Measurements from ENCODE around the gene RERE.

Gene RERE

GRCh38 chr1:8406960-8407359, 410.5 kb downstream of the RERE start:
- in situ Hi-C loops (cut with HindIII; ENCODE audit: low sequenced_read_pairs): loop anchor here (5.0 kb wide), 1 partner anchor 55 kb away; no protein-coding TSS in a partner anchor
- no peak for DNase-seq (ENCODE audit: low read depth)
- no peak for TF ChIP-seq CTCF (IDR thresholded peaks at IDR 0.05; ENCODE audit: low read depth, low read length, missing control alignments)

GRCh38 chr1:8406011-8406410, 411.4 kb downstream of the RERE start:
- DNase-seq (ENCODE audit: low read depth): no peak
- no peak for TF ChIP-seq CTCF (IDR thresholded peaks at IDR 0.05; ENCODE audit: low read depth, low read length, missing control alignments)
- H3K4me3 ChIP-seq (ENCODE audit: low read depth, low read length): no peak overlapping the region
- in situ Hi-C loops (cut with HindIII; ENCODE audit: low sequenced_read_pairs): loop anchor here (5.0 kb wide), 1 partner anchor 54 kb away; no protein-coding TSS in a partner anchor

More at GRCh38 chr1:8406960-8407359, 410.5 kb downstream of the RERE start:
- no peak overlapping the region for H3K4me3 ChIP-seq (ENCODE audit: low read depth, low read length)

- in situ Hi-C loops (cut with HindIII; ENCODE audit: low sequenced_read_pairs): loop anchor here (5.0 kb wide), 1 partner anchor 52 kb away; no protein-coding TSS in a partner anchor
- no peak for DNase-seq (ENCODE audit: low read depth)
Observed at GRCh38 chr1:8404460-8405370, 412.7 kb downstream of the RERE start.

GRCh38 chr1:8402109-8402710, 415.2 kb downstream of the RERE start:
- in situ Hi-C loops (cut with HindIII; ENCODE audit: low sequenced_read_pairs): no loop called here
- no peak overlapping the region for H3K4me3 ChIP-seq (ENCODE audit: low read depth, low read length)
- DNase-seq (ENCODE audit: low read depth): no peak
- no peak for TF ChIP-seq CTCF (IDR thresholded peaks at IDR 0.05; ENCODE audit: low read depth, low read length, missing control alignments)

More at GRCh38 chr1:8404460-8405370, 412.7 kb downstream of the RERE start:
- TF ChIP-seq CTCF (IDR thresholded peaks at IDR 0.05; ENCODE audit: low read depth, low read length, missing control alignments): no peak
- H3K4me3 ChIP-seq (ENCODE audit: low read depth, low read length): no peak overlapping the region

GRCh38 chr1:8398677-8399076, 418.8 kb downstream of the RERE start:
- in situ Hi-C loops (cut with HindIII; ENCODE audit: low sequenced_read_pairs): no loop called here
- DNase-seq (ENCODE audit: low read depth): no peak
- no peak for TF ChIP-seq CTCF (IDR thresholded peaks at IDR 0.05; ENCODE audit: low read depth, low read length, missing control alignments)
- H3K4me3 ChIP-seq (ENCODE audit: low read depth, low read length): no peak overlapping the region

- no peak for DNase-seq (ENCODE audit: low read depth)
- H3K4me3 ChIP-seq (ENCODE audit: low read depth, low read length): no peak overlapping the region
- in situ Hi-C loops (cut with HindIII; ENCODE audit: low sequenced_read_pairs): no loop called here
- no peak for TF ChIP-seq CTCF (IDR thresholded peaks at IDR 0.05; ENCODE audit: low read depth, low read length, missing control alignments)
Observed at GRCh38 chr1:8398086-8398485, 419.4 kb downstream of the RERE start.
